Inflammatory macrophage treated with lipopolysaccharide for 1 hour (primary cell): ENCODE data around the gene ACTA2.

Source experiments
- DNase-seq, 2 donors: peaks; one replicate each; pipeline ENCODE4 v3.0.0-alpha.2; 2020 to 2022

The ACTA2 gene

GRCh38 chr10:88918191-88918905, 34.2 kb downstream of the ACTA2 start:
- DNase-seq: no peak

- no peak for DNase-seq
These were observed 35.6 kb downstream of the ACTA2 start for GRCh38 chr10:88916986-88917385.

- no peak for DNase-seq
These were observed 36.3 kb downstream of the ACTA2 start for GRCh38 chr10:88916231-88916630.

GRCh38 chr10:88915781-88916180, 36.8 kb downstream of the ACTA2 start:
- no peak for DNase-seq

GRCh38 chr10:88913788-88914187, 38.8 kb downstream of the ACTA2 start:
- no peak for DNase-seq

- DNase-seq: no peak
These were observed 39.4 kb downstream of the ACTA2 start for GRCh38 chr10:88913127-88913526.

- DNase-seq: no peak
These were observed 40.7 kb downstream of the ACTA2 start for GRCh38 chr10:88911851-88912250.

- no peak for DNase-seq
These were observed 41.5 kb downstream of the ACTA2 start for GRCh38 chr10:88911116-88911515.

- DNase-seq: no peak
These were observed 44.4 kb downstream of the ACTA2 start for GRCh38 chr10:88908194-88908593.

GRCh38 chr10:88906921-88907320, 45.7 kb downstream of the ACTA2 start:
- no peak for DNase-seq

- no peak for DNase-seq
These were observed 48.9 kb downstream of the ACTA2 start for GRCh38 chr10:88903715-88904114.

GRCh38 chr10:88901984-88902789, 50.4 kb downstream of the ACTA2 start:
- no peak for DNase-seq

GRCh38 chr10:88901206-88901983, 51.2 kb downstream of the ACTA2 start:
- peak; percentile 71 to 85 for DNase-seq

- DNase-seq: no peak
These were observed 52.7 kb downstream of the ACTA2 start for GRCh38 chr10:88899886-88900285.

GRCh38 chr10:88898727-88899126, 53.8 kb downstream of the ACTA2 start:
- DNase-seq: no peak

GRCh38 chr10:88896994-88897853, 55.3 kb downstream of the ACTA2 start:
- no peak for DNase-seq

- DNase-seq: no peak
These were observed 56.1 kb downstream of the ACTA2 start for GRCh38 chr10:88896372-88896993.

GRCh38 chr10:88895250-88895649, 57.3 kb downstream of the ACTA2 start:
- no peak for DNase-seq

- no peak for DNase-seq
These were observed 59.0 kb downstream of the ACTA2 start for GRCh38 chr10:88893611-88894010.

GRCh38 chr10:88892222-88892967, 60.2 kb downstream of the ACTA2 start:
- DNase-seq: no peak

- peak; percentile 44 to 52 for DNase-seq
These were observed 61.7 kb downstream of the ACTA2 start for GRCh38 chr10:88890681-88891381.
